Trophoblast cell (in vitro differentiated cells and primary cell): Measurements from ENCODE around the gene YIF1A.

Experiments
- DNase-seq, 2 donors: peaks; one replicate each; pipeline ENCODE4 v3.0.0-alpha.2; 2016
- H2AFZ ChIP-seq: 2 replicates; pipeline ENCODE4 v1.6.1; 2013; ENCODE audit warnings: low read length, moderate library complexity, mild to moderate bottlenecking; ENCODE audit not compliant: insufficient read depth, poor library complexity
- H2AK5ac ChIP-seq: 2 replicates; pipeline ENCODE4 v1.6.1; 2013; ENCODE audit warnings: mild to moderate bottlenecking, low read length
- H2BK120ac ChIP-seq: 2 replicates; pipeline ENCODE4 v1.6.1; 2013; ENCODE audit warnings: low read length, mild to moderate bottlenecking, moderate library complexity; ENCODE audit not compliant: insufficient read depth, poor library complexity
- H2BK12ac ChIP-seq: 2 replicates; pipeline ENCODE4 v1.6.1; 2013; ENCODE audit warnings: mild to moderate bottlenecking, low read length, moderate library complexity
- H2BK5ac ChIP-seq: 2 replicates; pipeline ENCODE4 v1.6.1; 2013; ENCODE audit warnings: low read length, low read depth, moderate library complexity, mild to moderate bottlenecking; ENCODE audit not compliant: poor library complexity
- H3K14ac ChIP-seq: 2 replicates; pipeline ENCODE4 v1.6.1; 2013; ENCODE audit warnings: mild to moderate bottlenecking, low read length
- H3K18ac ChIP-seq: 2 replicates; pipeline ENCODE4 v1.6.1; 2013; ENCODE audit warnings: mild to moderate bottlenecking, low read length
- H3K23ac ChIP-seq: 2 replicates; pipeline ENCODE4 v1.6.1; 2013; ENCODE audit warnings: low read length
- H3K27ac ChIP-seq: 2 replicates; pipeline ENCODE4 v1.5.1; 2013; ENCODE audit warnings: low read depth, mild to moderate bottlenecking, inconsistent platforms, low read length, moderate library complexity
- H3K27me3 ChIP-seq: 2 replicates; pipeline ENCODE4 v1.6.1; 2013; ENCODE audit warnings: inconsistent platforms, mild to moderate bottlenecking, low read length, moderate library complexity; ENCODE audit not compliant: insufficient read depth
- H3K36me3 ChIP-seq, 2 experiments: 1 replicate in 1 of 2; 2 replicates in 1 of 2; pipeline ENCODE4 v1.6.1; 2013; ENCODE audit warnings: low read length in 2 of 2, mild to moderate bottlenecking in 2 of 2, moderate library complexity in 1 of 2; ENCODE audit not compliant: insufficient read depth in 2 of 2, control insufficient read depth in 1 of 2
- H3K4ac ChIP-seq: 2 replicates; pipeline ENCODE4 v1.6.1; 2013; ENCODE audit warnings: low read depth, mild to moderate bottlenecking, low read length, moderate library complexity
- H3K4me1 ChIP-seq, 2 experiments: 1 replicate in 1 of 2; 2 replicates in 1 of 2; pipeline ENCODE4 v1.6.1; 2013; ENCODE audit warnings: low read length in 2 of 2, mild to moderate bottlenecking in 2 of 2, moderate library complexity in 1 of 2; ENCODE audit not compliant: insufficient read depth in 2 of 2, control insufficient read depth in 1 of 2
- H3K4me2 ChIP-seq: 2 replicates; pipeline ENCODE4 v1.6.1; 2013; ENCODE audit warnings: inconsistent platforms, mild to moderate bottlenecking, low read length, moderate library complexity
- H3K4me3 ChIP-seq: 2 replicates; pipeline ENCODE4 v1.5.1; 2013; ENCODE audit warnings: mild to moderate bottlenecking, low read depth, low read length, inconsistent platforms
- H3K79me1 ChIP-seq: one replicate; pipeline ENCODE4 v1.6.1; 2013; ENCODE audit warnings: low read length
- H3K79me2 ChIP-seq: 2 replicates; pipeline ENCODE4 v1.6.1; 2013; ENCODE audit warnings: low read length, mild to moderate bottlenecking; ENCODE audit not compliant: control insufficient read depth, insufficient read depth, poor library complexity
- H3K9ac ChIP-seq: 2 replicates; pipeline ENCODE4 v1.6.1; 2013; ENCODE audit warnings: mild to moderate bottlenecking, low read length
- H3K9me3 ChIP-seq: 2 replicates; pipeline ENCODE4 v1.6.1; 2013; ENCODE audit warnings: low read depth, mild to moderate bottlenecking, control low read depth, inconsistent platforms, low read length; ENCODE audit not compliant: insufficient read depth
- H4K12ac ChIP-seq: 2 replicates; pipeline ENCODE4 v1.6.1; 2013; ENCODE audit warnings: low read depth, mild to moderate bottlenecking, low read length, moderate library complexity
- H4K8ac ChIP-seq: 2 replicates; pipeline ENCODE4 v1.6.1; 2013; ENCODE audit warnings: low read depth, mild to moderate bottlenecking, low read length, moderate library complexity
- H4K91ac ChIP-seq: one replicate; pipeline ENCODE4 v1.6.1; 2013; ENCODE audit warnings: low read depth, mild to moderate bottlenecking, low read length, moderate library complexity
- WGBS: extraction: QIAGEN DNeasy Blood & Tissue Kit; methylation state at CpG from one replicate; pipeline ENCODE4 v1.1.7; 2013; ENCODE audit warnings: missing lambda C conversion rate; ENCODE audit not compliant: insufficient read length, insufficient coverage; ENCODE audit errors: extremely low coverage; 5-methylcytosine and 5-hydroxymethylcytosine counted together

YIF1A gene

GRCh38 chr11:66275984-66276612 lies 12.8 kb downstream of the YIF1A start:
- Histone ChIP-seq H3K9ac (no peak overlapping the region), H3K14ac (no peak overlapping the region), H3K4me2 (no peak overlapping the region), H2AK5ac (no peak overlapping the region), H3K4ac (no peak overlapping the region), H3K4me1 (peaks cover 5 to 7% of the 10 kb centered on the region in 2 experiments), H3K27ac (no peak overlapping the region), H3K79me2 (no peaks in the 10 kb centered on the region), H4K91ac (no peak overlapping the region), H3K27me3 (no peaks in the 10 kb centered on the region), H3K18ac (no peak overlapping the region), H2BK5ac (no peak overlapping the region), H3K9me3 (no peaks in the 10 kb centered on the region), H3K23ac (no peak overlapping the region), H2BK120ac (no peak overlapping the region), H3K4me3 (no peak overlapping the region), H2AFZ (no peak overlapping the region), H4K12ac (no peak overlapping the region), H2BK12ac (no peak overlapping the region), H3K36me3 (peaks cover 44 to 51% of the 10 kb centered on the region in 2 experiments), H4K8ac (no peak overlapping the region), H3K79me1 (no peaks in the 10 kb centered on the region)
- WGBS: no CpG with 5 or more reads among the region's 14 CpGs
- DNase-seq: no peak

DNA sequence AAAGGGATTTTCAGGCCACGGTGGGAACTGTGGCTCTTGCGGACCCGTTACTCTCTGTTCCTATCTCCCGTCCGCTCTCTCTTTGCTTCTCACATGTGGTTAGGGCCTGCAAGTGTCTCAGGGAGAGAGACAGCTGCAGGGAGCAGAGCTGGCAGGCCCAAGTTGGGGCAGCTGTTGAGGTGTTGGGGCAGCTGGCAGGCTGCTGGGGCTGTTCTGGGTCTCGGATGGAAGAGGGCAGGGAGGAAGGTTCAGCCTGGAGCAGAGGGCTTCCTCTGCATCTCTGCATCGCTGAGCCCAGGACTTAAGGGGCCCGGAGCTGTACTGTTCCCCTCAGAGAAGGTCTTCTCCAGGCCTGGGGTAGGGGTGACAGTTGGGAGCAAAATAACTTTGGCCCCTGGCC lies 13.5 kb downstream of the YIF1A start:
- peaks cover 5 to 7% of the 10 kb centered on the region in 2 experiments for H3K4me1 ChIP-seq
- H3K4ac ChIP-seq: no peak overlapping the region
- no peak overlapping the region for H4K12ac ChIP-seq
- H2BK12ac ChIP-seq: no peak overlapping the region
- WGBS: no CpG with 5 or more reads among the region's 8 CpGs
- no peak overlapping the region for H3K14ac ChIP-seq
- no peak overlapping the region for H2AK5ac ChIP-seq
- no peak overlapping the region for H3K23ac ChIP-seq
- no peak overlapping the region for H3K18ac ChIP-seq
- H2AFZ ChIP-seq: no peak overlapping the region
- no peak overlapping the region for H3K9ac ChIP-seq
- peaks cover 1% of the 10 kb centered on the region for H3K79me2 ChIP-seq
- H3K4me2 ChIP-seq: no peak overlapping the region
- no peaks in the 10 kb centered on the region for H3K79me1 ChIP-seq
- H3K9me3 ChIP-seq: no peaks in the 10 kb centered on the region
- H3K27me3 ChIP-seq: no peaks in the 10 kb centered on the region
- H2BK120ac ChIP-seq: no peak overlapping the region
- DNase-seq: no peak
- H3K27ac ChIP-seq: no peak overlapping the region
- no peak overlapping the region for H4K91ac ChIP-seq
- peaks cover 48 to 54% of the 10 kb centered on the region in 2 experiments for H3K36me3 ChIP-seq
- no peak overlapping the region for H4K8ac ChIP-seq
- H3K4me3 ChIP-seq: no peak overlapping the region
- no peak overlapping the region for H2BK5ac ChIP-seq

- H3K27me3 ChIP-seq: no peaks in the 10 kb centered on the region
- no peak overlapping the region for H2AFZ ChIP-seq
- peaks cover 50 to 56% of the 10 kb centered on the region in 2 experiments for H3K36me3 ChIP-seq
- no peak overlapping the region for H3K27ac ChIP-seq
- H3K4ac ChIP-seq: no peak overlapping the region
- H3K79me2 ChIP-seq: peaks cover 1% of the 10 kb centered on the region
- H3K18ac ChIP-seq: no peak overlapping the region
- WGBS: no CpG with 5 or more reads among the region's 1 CpG
- no peak overlapping the region for H4K12ac ChIP-seq
- H3K4me1 ChIP-seq: peaks cover 5 to 7% of the 10 kb centered on the region in 2 experiments
- H3K9ac ChIP-seq: no peak overlapping the region
- no peak overlapping the region for H3K14ac ChIP-seq
- no peak overlapping the region for H2BK5ac ChIP-seq
- no peak overlapping the region for H2AK5ac ChIP-seq
- H3K4me2 ChIP-seq: no peak overlapping the region
- no peak overlapping the region for H4K8ac ChIP-seq
- H3K23ac ChIP-seq: no peak overlapping the region
- no peak for DNase-seq
- no peak overlapping the region for H3K4me3 ChIP-seq
- H2BK12ac ChIP-seq: no peak overlapping the region
- H3K79me1 ChIP-seq: no peaks in the 10 kb centered on the region
- no peaks in the 10 kb centered on the region for H3K9me3 ChIP-seq
- no peak overlapping the region for H2BK120ac ChIP-seq
- no peak overlapping the region for H4K91ac ChIP-seq
Measured at GRCh38 chr11:66274219-66274618, 14.7 kb downstream of the YIF1A start.

DNA sequence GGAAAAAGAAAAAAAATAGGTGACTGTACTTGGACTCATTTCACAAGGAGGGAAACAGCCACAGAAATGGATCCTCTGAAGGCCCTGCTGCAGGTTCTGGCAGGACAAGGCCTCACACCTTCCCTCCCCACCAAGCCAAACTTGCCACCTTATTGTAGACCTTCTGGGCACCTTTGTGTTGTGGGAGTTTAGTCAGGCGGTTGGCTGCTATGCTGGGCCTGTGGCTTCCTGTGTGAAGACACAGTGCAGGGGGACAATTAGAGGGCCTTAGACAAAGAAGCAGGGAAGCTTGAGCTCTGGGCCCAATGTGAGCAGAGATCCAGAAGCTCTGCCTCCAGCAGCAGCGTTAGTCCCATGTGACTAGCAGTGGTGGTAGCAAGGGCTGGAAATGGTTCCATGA lies 16.3 kb downstream of the YIF1A start:
- H2AK5ac ChIP-seq: no peak overlapping the region
- DNase-seq: no peak
- H3K79me1 ChIP-seq: peaks cover 12% of the 10 kb centered on the region
- H2BK120ac ChIP-seq: no peak overlapping the region
- H3K27ac ChIP-seq: no peak overlapping the region
- no peaks in the 10 kb centered on the region for H3K27me3 ChIP-seq
- H3K4me1 ChIP-seq: peaks cover under 1 to 3% of the 10 kb centered on the region in 2 experiments
- no peak overlapping the region for H4K8ac ChIP-seq
- no peak overlapping the region for H3K18ac ChIP-seq
- no peak overlapping the region for H2BK12ac ChIP-seq
- peaks cover 10% of the 10 kb centered on the region for H3K79me2 ChIP-seq
- no peak overlapping the region for H3K9ac ChIP-seq
- no peaks in the 10 kb centered on the region for H3K9me3 ChIP-seq
- H4K91ac ChIP-seq: no peak overlapping the region
- H3K36me3 ChIP-seq: peaks cover 50 to 56% of the 10 kb centered on the region in 2 experiments
- no peak overlapping the region for H4K12ac ChIP-seq
- H3K4me2 ChIP-seq: no peak overlapping the region
- no peak overlapping the region for H2AFZ ChIP-seq
- H3K14ac ChIP-seq: no peak overlapping the region
- no CpG with 5 or more reads among the region's 2 CpGs for WGBS
- H3K4ac ChIP-seq: no peak overlapping the region
- no peak overlapping the region for H3K4me3 ChIP-seq
- no peak overlapping the region for H2BK5ac ChIP-seq
- no peak overlapping the region for H3K23ac ChIP-seq
